Activated naive CD4-positive, alpha-beta T cell treated with anti-CD3 and anti-CD28 coated beads, Interleukin-2, amount 10 ng/mL, durations not matched to agents 7 days and 5 days (primary cell): Measurements from ENCODE around the gene TLL1.

Experiments used
- CTCF ChIA-PET: fragments of 350-600 bp; sonication (Branson Sonifier 250); formaldehyde crosslinking; loops from one replicate; lab custom pipeline; 2021; ENCODE audit warnings: antibody characterized with exemption; lab: Charles Lee
- DNase-seq: peaks from one replicate; pipeline ENCODE4 v3.0.0-alpha.2; 2020
- H3K27ac Mint-ChIP-seq: one replicate; pipeline ENCODE4 v1.8.0; 2021; ENCODE audit warnings: mild to moderate bottlenecking, moderate library complexity, mixed read lengths
- H3K27me3 Mint-ChIP-seq: one replicate; pipeline ENCODE4 v1.8.0; 2021; ENCODE audit warnings: mild to moderate bottlenecking, mixed read lengths
- H3K36me3 Mint-ChIP-seq: one replicate; pipeline ENCODE4 v1.8.0; 2021; ENCODE audit warnings: mixed read lengths
- H3K4me1 Mint-ChIP-seq: one replicate; pipeline ENCODE4 v1.8.0; 2021; ENCODE audit warnings: mixed read lengths
- H3K4me3 Mint-ChIP-seq: one replicate; pipeline ENCODE4 v1.8.0; 2021; ENCODE audit warnings: mild to moderate bottlenecking, moderate library complexity, mixed read lengths
- H3K9me3 Mint-ChIP-seq: one replicate; pipeline ENCODE4 v1.8.0; 2021; ENCODE audit warnings: mixed read lengths

The TLL1 gene

DNA sequence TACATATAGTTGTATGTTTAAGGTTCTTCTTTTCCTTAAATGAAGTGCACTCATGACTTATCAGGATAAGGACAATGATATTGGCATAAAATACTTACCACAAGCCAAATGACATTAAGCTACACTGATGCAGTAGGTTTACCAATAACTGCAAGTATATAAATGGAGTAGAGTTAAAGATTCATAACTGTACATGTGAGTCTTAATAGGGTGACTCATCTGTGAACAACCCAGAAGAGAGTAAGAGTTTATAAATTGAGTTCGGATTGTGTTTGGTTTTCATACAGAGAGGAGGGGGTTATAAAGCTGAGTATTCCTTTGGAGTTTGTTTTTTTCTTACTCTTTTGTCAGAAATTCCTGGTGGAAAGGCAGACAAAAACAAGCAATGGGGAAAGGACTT, 144.8 kb downstream of the TLL1 start:
- Mint-ChIP-seq H3K27me3 (no peaks in the 10 kb centered on the region), H3K27ac (no peak overlapping the region), H3K36me3 (no peaks in the 10 kb centered on the region), H3K4me3 (no peak overlapping the region), H3K4me1 (no peaks in the 10 kb centered on the region), H3K9me3 (no peaks in the 10 kb centered on the region)
- CTCF ChIA-PET: no interaction called here
- no peak for DNase-seq

- Mint-ChIP-seq H3K4me3 (no peak overlapping the region), H3K4me1 (no peaks in the 10 kb centered on the region), H3K27ac (no peak overlapping the region), H3K27me3 (no peaks in the 10 kb centered on the region), H3K9me3 (no peaks in the 10 kb centered on the region), H3K36me3 (no peaks in the 10 kb centered on the region)
- no peak for DNase-seq
- CTCF ChIA-PET: no interaction called here
These were observed 146.6 kb downstream of the TLL1 start for GRCh38 chr4:166019441-166020220.

- no peak overlapping the region for H3K27ac Mint-ChIP-seq
- no peaks in the 10 kb centered on the region for H3K36me3 Mint-ChIP-seq
- CTCF ChIA-PET: no interaction called here
- no peaks in the 10 kb centered on the region for H3K27me3 Mint-ChIP-seq
- no peaks in the 10 kb centered on the region for H3K9me3 Mint-ChIP-seq
- H3K4me3 Mint-ChIP-seq: no peak overlapping the region
- no peaks in the 10 kb centered on the region for H3K4me1 Mint-ChIP-seq
- no peak for DNase-seq
These were observed 148.6 kb downstream of the TLL1 start for GRCh38 chr4:166021617-166022016.

- Mint-ChIP-seq H3K36me3 (no peaks in the 10 kb centered on the region), H3K27me3 (no peaks in the 10 kb centered on the region), H3K4me3 (no peak overlapping the region), H3K27ac (no peak overlapping the region), H3K4me1 (no peaks in the 10 kb centered on the region), H3K9me3 (no peaks in the 10 kb centered on the region)
- DNase-seq: no peak
- CTCF ChIA-PET: no interaction called here
These were observed 161.9 kb downstream of the TLL1 start for GRCh38 chr4:166034965-166035364.

DNA sequence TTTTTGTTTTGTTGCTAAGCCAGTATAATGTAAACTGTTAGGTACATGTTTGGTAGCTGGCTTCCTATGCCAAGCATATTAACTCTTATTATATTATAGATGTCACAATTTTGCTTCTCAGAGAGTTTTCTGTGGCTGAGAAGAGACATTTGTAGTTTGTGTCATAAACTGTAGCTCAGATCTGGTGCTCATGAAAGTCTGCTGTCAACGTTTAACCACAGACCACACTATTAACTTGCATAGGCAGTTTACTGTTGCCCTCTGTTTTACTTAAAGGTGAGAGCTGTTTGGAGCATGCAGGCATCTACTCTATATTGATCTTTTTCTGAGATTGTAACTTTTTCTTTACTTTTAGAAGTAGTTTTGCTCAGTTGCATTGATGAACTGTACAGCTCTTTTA, 166.8 kb downstream of the TLL1 start:
- CTCF ChIA-PET: no interaction called here
- no peaks in the 10 kb centered on the region for H3K27me3 Mint-ChIP-seq

GRCh38 chr4:166042510-166043055, 169.5 kb downstream of the TLL1 start:
- CTCF ChIA-PET: no interaction called here
- no peaks in the 10 kb centered on the region for H3K36me3 Mint-ChIP-seq
- no peaks in the 10 kb centered on the region for H3K9me3 Mint-ChIP-seq
- no peak overlapping the region for H3K27ac Mint-ChIP-seq
- no peaks in the 10 kb centered on the region for H3K4me1 Mint-ChIP-seq
- H3K4me3 Mint-ChIP-seq: no peak overlapping the region
- H3K27me3 Mint-ChIP-seq: no peaks in the 10 kb centered on the region
- DNase-seq: no peak

More for the DNA sequence above, 166.8 kb downstream of the TLL1 start:
- H3K4me1 Mint-ChIP-seq: no peaks in the 10 kb centered on the region
- H3K9me3 Mint-ChIP-seq: no peaks in the 10 kb centered on the region
- DNase-seq: no peak
- H3K36me3 Mint-ChIP-seq: no peaks in the 10 kb centered on the region
- H3K27ac Mint-ChIP-seq: no peak overlapping the region
- no peak overlapping the region for H3K4me3 Mint-ChIP-seq

DNA sequence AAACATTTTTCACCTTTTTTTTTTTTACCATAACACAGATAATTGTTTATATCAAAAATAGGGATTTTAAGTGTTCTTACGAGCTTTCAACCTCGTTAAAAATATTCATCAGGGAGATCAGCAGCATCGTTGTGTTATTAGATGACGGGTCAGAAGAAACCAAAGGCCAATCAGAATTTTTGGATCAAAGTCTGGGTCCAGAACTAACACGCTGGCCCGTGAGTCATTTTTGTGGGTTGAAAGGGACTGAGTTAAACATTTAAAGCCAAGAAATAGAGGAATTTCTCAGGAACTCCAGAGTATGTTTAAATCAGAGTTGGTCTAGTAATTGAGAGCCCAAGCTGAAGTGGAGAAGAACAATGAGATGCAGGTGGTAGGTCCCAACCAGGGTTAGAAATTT, 170.8 kb downstream of the TLL1 start:
- Mint-ChIP-seq H3K9me3 (no peaks in the 10 kb centered on the region), H3K27ac (no peak overlapping the region), H3K4me1 (no peaks in the 10 kb centered on the region), H3K4me3 (no peak overlapping the region), H3K36me3 (no peaks in the 10 kb centered on the region), H3K27me3 (no peaks in the 10 kb centered on the region)
- CTCF ChIA-PET: no interaction called here
- no peak for DNase-seq

GRCh38 chr4:166044871-166045270, 171.8 kb downstream of the TLL1 start:
- CTCF ChIA-PET: no interaction called here
- Mint-ChIP-seq H3K27ac (no peak overlapping the region), H3K4me1 (no peaks in the 10 kb centered on the region), H3K27me3 (no peaks in the 10 kb centered on the region), H3K36me3 (no peaks in the 10 kb centered on the region), H3K4me3 (no peak overlapping the region), H3K9me3 (no peaks in the 10 kb centered on the region)
- DNase-seq: no peak

- no peaks in the 10 kb centered on the region for H3K9me3 Mint-ChIP-seq
- no peak overlapping the region for H3K27ac Mint-ChIP-seq
- no peaks in the 10 kb centered on the region for H3K27me3 Mint-ChIP-seq
- DNase-seq: no peak
- H3K4me1 Mint-ChIP-seq: no peaks in the 10 kb centered on the region
- H3K36me3 Mint-ChIP-seq: no peaks in the 10 kb centered on the region
- CTCF ChIA-PET: no interaction called here
- H3K4me3 Mint-ChIP-seq: no peak overlapping the region
These were observed 172.4 kb downstream of the TLL1 start for GRCh38 chr4:166045457-166045856.

DNA sequence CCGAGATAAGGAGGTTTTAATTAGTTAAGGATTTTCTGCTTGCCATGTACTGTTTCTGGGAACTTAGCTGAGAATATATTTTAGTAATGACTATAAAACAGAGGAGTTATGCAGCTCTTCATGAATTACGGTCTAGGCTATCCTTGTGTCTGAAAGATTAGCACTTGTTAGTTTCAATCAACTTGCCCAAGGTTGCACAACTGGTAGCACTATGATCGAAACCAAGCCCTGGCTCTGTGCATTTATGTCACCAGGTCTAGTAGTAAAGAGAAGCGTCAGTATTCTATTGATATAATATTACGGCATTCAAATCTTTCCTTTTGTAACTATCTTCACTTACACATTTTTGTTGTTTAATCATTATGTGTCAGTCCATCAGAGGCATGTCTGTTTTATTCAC, 176.0 kb downstream of the TLL1 start:
- no peaks in the 10 kb centered on the region for H3K4me1 Mint-ChIP-seq
- CTCF ChIA-PET: no interaction called here

DNA sequence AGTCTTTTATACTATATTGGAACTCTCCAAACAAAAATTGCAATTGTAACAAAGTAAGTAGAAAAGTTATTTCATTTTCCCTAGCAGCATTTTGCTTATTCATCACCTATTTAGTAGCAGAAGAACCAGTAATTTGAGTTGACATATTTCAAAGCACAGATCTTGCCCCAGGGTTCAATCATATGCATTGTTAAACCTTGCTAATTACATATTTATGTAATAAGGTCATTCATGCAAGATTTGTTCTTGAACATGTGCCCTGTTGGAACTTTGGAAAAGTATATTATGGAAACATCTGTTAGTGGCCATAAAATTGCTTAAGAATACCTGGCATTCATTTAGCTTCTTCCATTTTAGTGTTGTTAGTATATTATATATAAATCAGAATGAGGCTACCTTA, 191.7 kb downstream of the TLL1 start:
- Mint-ChIP-seq H3K36me3 (no peaks in the 10 kb centered on the region), H3K4me1 (no peaks in the 10 kb centered on the region), H3K27me3 (no peaks in the 10 kb centered on the region), H3K27ac (no peak overlapping the region), H3K4me3 (no peak overlapping the region), H3K9me3 (no peaks in the 10 kb centered on the region)
- CTCF ChIA-PET: no interaction called here
- DNase-seq: no peak

More for the DNA sequence above, 176.0 kb downstream of the TLL1 start:
- no peak for DNase-seq
- Mint-ChIP-seq H3K4me3 (no peak overlapping the region), H3K9me3 (no peaks in the 10 kb centered on the region), H3K27me3 (no peaks in the 10 kb centered on the region), H3K27ac (no peak overlapping the region), H3K36me3 (no peaks in the 10 kb centered on the region)

DNA sequence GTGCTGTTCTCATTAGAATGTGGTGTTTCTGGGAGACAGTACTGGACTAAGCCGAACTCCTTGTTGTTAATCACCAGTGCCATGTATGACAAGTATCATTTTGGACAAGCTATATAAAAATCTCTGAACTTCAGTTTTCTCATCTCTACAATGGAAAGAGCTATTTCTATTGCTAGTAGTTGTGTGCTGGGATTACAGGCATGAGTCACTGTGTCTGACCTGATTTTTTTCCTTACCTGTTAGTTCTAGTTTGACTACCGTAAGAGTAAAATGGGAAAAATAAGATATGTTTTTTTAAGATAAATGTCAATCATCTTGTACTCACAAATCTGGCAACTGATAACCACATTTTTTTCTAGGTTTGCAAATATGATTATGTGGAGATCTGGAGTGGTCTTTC, 192.3 kb downstream of the TLL1 start:
- H3K4me1 Mint-ChIP-seq: no peaks in the 10 kb centered on the region
- no peaks in the 10 kb centered on the region for H3K9me3 Mint-ChIP-seq
- no peaks in the 10 kb centered on the region for H3K36me3 Mint-ChIP-seq
- DNase-seq: no peak
- no peaks in the 10 kb centered on the region for H3K27me3 Mint-ChIP-seq
- H3K27ac Mint-ChIP-seq: no peak overlapping the region
- H3K4me3 Mint-ChIP-seq: no peak overlapping the region
- CTCF ChIA-PET: no interaction called here

DNA sequence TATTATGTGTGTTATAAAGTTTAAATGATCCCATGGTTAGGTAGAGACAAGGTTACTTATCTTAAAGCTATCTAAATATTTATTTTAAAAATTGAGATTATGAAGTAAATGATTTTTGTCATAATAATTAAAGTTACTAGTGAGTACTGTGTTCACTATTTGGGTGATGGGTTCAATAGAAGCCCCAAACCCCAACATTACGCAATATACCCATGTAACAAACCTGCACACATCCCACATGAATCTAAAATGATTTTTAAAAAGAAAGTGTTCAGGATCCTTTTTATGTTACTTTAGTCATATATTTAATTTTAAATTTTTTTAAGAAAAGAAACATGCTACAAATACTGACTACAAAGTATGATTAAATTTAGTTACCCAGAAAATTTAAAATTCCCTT, 193.9 kb downstream of the TLL1 start:
- no peak for DNase-seq
- no peaks in the 10 kb centered on the region for H3K4me1 Mint-ChIP-seq
- H3K27ac Mint-ChIP-seq: no peak overlapping the region
- no peak overlapping the region for H3K4me3 Mint-ChIP-seq
- no peaks in the 10 kb centered on the region for H3K9me3 Mint-ChIP-seq
- H3K36me3 Mint-ChIP-seq: no peaks in the 10 kb centered on the region
- CTCF ChIA-PET: no interaction called here
- no peaks in the 10 kb centered on the region for H3K27me3 Mint-ChIP-seq

GRCh38 chr4:166067915-166068314, 194.9 kb downstream of the TLL1 start:
- H3K27me3 Mint-ChIP-seq: no peaks in the 10 kb centered on the region
- no peak for DNase-seq
- no peak overlapping the region for H3K27ac Mint-ChIP-seq
- no peaks in the 10 kb centered on the region for H3K4me1 Mint-ChIP-seq
- no peak overlapping the region for H3K4me3 Mint-ChIP-seq
- H3K9me3 Mint-ChIP-seq: no peaks in the 10 kb centered on the region
- no peaks in the 10 kb centered on the region for H3K36me3 Mint-ChIP-seq
- CTCF ChIA-PET: no interaction called here

DNA sequence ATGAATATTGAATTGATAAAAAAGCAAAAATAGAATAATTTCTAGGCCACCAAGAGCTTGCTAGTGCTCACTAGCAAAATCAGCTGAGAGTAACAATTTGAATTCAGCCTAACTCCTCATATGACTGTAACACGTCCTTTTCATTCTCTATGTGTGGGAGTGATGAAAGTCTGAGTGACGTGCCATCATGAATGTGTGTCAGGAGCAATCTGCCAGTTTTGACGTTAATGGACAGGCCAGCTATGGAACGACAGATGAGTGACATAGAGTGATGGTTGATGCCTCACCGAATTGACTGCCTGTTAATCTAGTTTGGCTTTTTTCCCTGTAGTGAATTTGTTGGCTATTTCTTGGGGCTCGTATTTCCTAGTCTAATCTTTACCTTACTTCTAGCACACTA, 200.7 kb downstream of the TLL1 start:
- H3K27ac Mint-ChIP-seq: no peak overlapping the region

More for the DNA sequence above, 200.7 kb downstream of the TLL1 start:
- Mint-ChIP-seq H3K9me3 (no peaks in the 10 kb centered on the region), H3K27me3 (no peaks in the 10 kb centered on the region), H3K36me3 (no peaks in the 10 kb centered on the region), H3K4me1 (no peaks in the 10 kb centered on the region), H3K4me3 (no peak overlapping the region)
- DNase-seq: no peak
- CTCF ChIA-PET: no interaction called here
